IMR-90 (cell line): ENCODE results near the gene CREB5. TPM values are rescaled to one million over a fixed set of nuclear protein-coding genes. Genes with fewer than 3 reads are reported as not detected.

Experiments used
- ATAC-seq: fragments of 200-7000 bp; cut with Tn5 transposase; 2 replicates; pipeline ENCODE4 v1.9.1; 2020; ENCODE audit warnings: low read depth, mild to moderate bottlenecking, moderate library complexity
- BruUV-seq: library from RNA; stranded (reverse); fragments of 400-500 nt; replicated peaks from 2 replicates; lab custom pipeline; 2021; lab: Mats Ljungman, UMichigan
- CTCF ChIA-PET: fragments of 300-600 bp; formaldehyde crosslinking; extraction: SDS; loops from one replicate; lab custom pipeline; 2021; ENCODE audit warnings: antibody characterized with exemption; lab: Yijun Ruan, JAX
- POLR2A ChIA-PET: fragments of 300-600 bp; sonication (Branson Sonifier 250); formaldehyde crosslinking; loops from one replicate; lab custom pipeline; 2022; ENCODE audit warnings: antibody characterized with exemption; ENCODE audit not compliant: unreplicated experiment; lab: Charles Lee
- DNase-seq: peaks from one replicate; pipeline ENCODE4 v3.0.0; 2013
- H2AFZ ChIP-seq: replicated peaks from 2 replicates; pipeline ENCODE3; 2013; ENCODE audit warnings: low read length, mild to moderate bottlenecking; ENCODE audit not compliant: poor library complexity
- H2AK5ac ChIP-seq: 2 replicates; pipeline ENCODE4 v1.6.1; 2013; ENCODE audit warnings: low read depth, low read length, inconsistent platforms
- H2AK9ac ChIP-seq: replicated peaks from 2 replicates; pipeline ENCODE3; 2013; ENCODE audit warnings: mild to moderate bottlenecking, low read depth, low read length, moderate library complexity; ENCODE audit not compliant: poor library complexity
- H2BK120ac ChIP-seq: 2 replicates; pipeline ENCODE4 v1.6.1; 2013; ENCODE audit warnings: low read depth, low read length, inconsistent platforms
- H2BK15ac ChIP-seq: 3 replicates; pipeline ENCODE4 v1.6.1; 2013; ENCODE audit warnings: low read depth, low read length, inconsistent platforms
- H2BK20ac ChIP-seq: 2 replicates; pipeline ENCODE4 v1.6.1; 2013; ENCODE audit warnings: low read depth, mild to moderate bottlenecking, inconsistent platforms, low read length, moderate library complexity
- H2BK5ac ChIP-seq: 2 replicates; pipeline ENCODE4 v1.6.1; 2013; ENCODE audit warnings: mild to moderate bottlenecking, low read depth, low read length, inconsistent platforms; ENCODE audit not compliant: poor library complexity, severe bottlenecking
- H3K14ac ChIP-seq: replicated peaks from 2 replicates; pipeline ENCODE4 v1.6.1; 2013; ENCODE audit warnings: low read depth, low read length, inconsistent platforms
- H3K18ac ChIP-seq: 2 replicates; pipeline ENCODE4 v1.6.1; 2013; ENCODE audit warnings: low read depth, low read length, control low read depth
- H3K23ac ChIP-seq: 2 replicates; pipeline ENCODE4 v1.6.1; 2013; ENCODE audit warnings: low read depth, low read length, inconsistent platforms
- H3K27ac ChIP-seq: 2 replicates; pipeline ENCODE4 v1.5.1; 2013; ENCODE audit warnings: mild to moderate bottlenecking, control low read depth, low read length; ENCODE audit not compliant: insufficient read depth
- H3K27me3 ChIP-seq: 2 replicates; pipeline ENCODE4 v1.6.1; 2013; ENCODE audit warnings: low read length; ENCODE audit not compliant: control insufficient read depth, insufficient read depth
- H3K36me3 ChIP-seq: 2 replicates; pipeline ENCODE4 v1.6.1; 2013; ENCODE audit warnings: low read length, mixed read lengths; ENCODE audit not compliant: control insufficient read depth, insufficient read depth
- H3K4ac ChIP-seq: 2 replicates; pipeline ENCODE4 v1.6.1; 2013; ENCODE audit warnings: low read depth, low read length, inconsistent platforms
- H3K4me1 ChIP-seq: 2 replicates; pipeline ENCODE4 v1.6.1; 2013; ENCODE audit warnings: low read length, mixed read lengths; ENCODE audit not compliant: control insufficient read depth, insufficient read depth
- H3K4me2 ChIP-seq: 2 replicates; pipeline ENCODE4 v1.6.1; 2013; ENCODE audit warnings: low read depth, mild to moderate bottlenecking, control low read depth, low read length, moderate library complexity
- H3K4me3 ChIP-seq: 2 replicates; pipeline ENCODE4 v1.5.1; 2013; ENCODE audit warnings: low read depth, mild to moderate bottlenecking, control low read depth, low read length, moderate library complexity; ENCODE audit not compliant: insufficient read depth
- H3K56ac ChIP-seq: 2 replicates; pipeline ENCODE4 v1.6.1; 2013; ENCODE audit warnings: low read length, inconsistent platforms; ENCODE audit not compliant: insufficient read depth; ENCODE audit errors: extremely low read depth
- H3K79me1 ChIP-seq, 2 experiments: 2 replicates each; pipeline ENCODE4 v1.6.1; 2013; ENCODE audit warnings: low read length in 2 of 2, inconsistent platforms in 1 of 2, low read depth in 1 of 2
- H3K9ac ChIP-seq: 2 replicates; pipeline ENCODE4 v1.6.1; 2013; ENCODE audit warnings: low read depth, low read length, control low read depth
- H3K9me1 ChIP-seq: 2 replicates; pipeline ENCODE4 v1.6.1; 2013; ENCODE audit warnings: low read length, inconsistent platforms; ENCODE audit not compliant: insufficient read depth
- H3K9me3 ChIP-seq: 2 replicates; pipeline ENCODE4 v1.6.1; 2013; ENCODE audit warnings: low read length; ENCODE audit not compliant: control insufficient read depth, insufficient read depth
- H4K20me1 ChIP-seq: 2 replicates; pipeline ENCODE4 v1.6.1; 2013; ENCODE audit warnings: low read length, inconsistent platforms; ENCODE audit not compliant: insufficient read depth
- H4K5ac ChIP-seq: 2 replicates; pipeline ENCODE4 v1.6.1; 2013; ENCODE audit warnings: mild to moderate bottlenecking, low read depth, low read length, control low read depth
- H4K8ac ChIP-seq, 2 experiments: 2 replicates each; pipeline ENCODE4 v1.6.1; 2013; ENCODE audit warnings: low read depth in 2 of 2, low read length in 2 of 2, control low read depth in 1 of 2, inconsistent platforms in 1 of 2
- H4K91ac ChIP-seq: 2 replicates; pipeline ENCODE4 v1.6.1; 2013; ENCODE audit warnings: low read depth, low read length, inconsistent platforms; ENCODE audit not compliant: insufficient read depth
- RCOR1 ChIP-seq: IDR thresholded peaks from 2 replicates; pipeline ENCODE4 v1.6.1; 2012; ENCODE audit warnings: mild to moderate bottlenecking, low read length, improper control_type of control experiment; ENCODE audit not compliant: insufficient replicate concordance
- WGBS, 2 experiments: methylation state at CpG; one replicate each; pipeline versions ENCODE4 v1.1.5 to v1.1.7; 2013; ENCODE audit warnings: missing lambda C conversion rate in 2 of 2; ENCODE audit not compliant: insufficient read length in 1 of 2; ENCODE audit errors: extremely low coverage in 2 of 2; 5-methylcytosine and 5-hydroxymethylcytosine counted together
- dilution Hi-C: fragments of 300-500 bp; cut with HindIII; formaldehyde crosslinking; loops from one replicate; pipeline ENCODE4 v1.14.3; 2018; ENCODE audit warnings: low sequenced_read_pairs; ENCODE audit not compliant: unreplicated experiment
- in situ Hi-C: fragments of 300-500 bp; cut with MboI; formaldehyde crosslinking; loops from 3 replicates; pipeline ENCODE4 v1.14.3; 2019; ENCODE audit warnings: low sequenced_read_pairs, inconsistent platforms, mixed read lengths
- intact Hi-C: fragments of 100-400 bp; cut with micrococcal nuclease; formaldehyde crosslinking; loops from 2 replicates; pipeline ENCODE4 v1.10.0; 2022
- polyA plus RNA-seq, 3 experiments: library from polyadenylated mRNA; depleted of rRNA; stranded (reverse); fragments of >200 nt; gene quantifications; 2 replicates each; pipeline ENCODE4 v1.2.3, GENCODE V29; 2012; ENCODE audit warnings: low replicate concordance in 1 of 3
- total RNA-seq: library from RNA; depleted of rRNA; stranded (reverse); fragments of >200 nt; gene quantifications from 2 replicates; pipeline ENCODE4 v1.2.3, GENCODE V29; 2012
- TF ChIP-seq, protein P1 (sequence below): conservative IDR thresholded peaks from 2 replicates; pipeline ENCODE4 v1.5.1; 2012; ENCODE audit warnings: mild to moderate bottlenecking, low read depth, low read length, improper control_type of control experiment

Gene CREB5
- total and polyA plus RNA-seq, 2 of the 4 experiments (the other 2 are of a cell fraction), result 7.3 to 13.1 TPM

- TF ChIP-seq RCOR1, result no peak
- TF ChIP-seq, protein P1, sequence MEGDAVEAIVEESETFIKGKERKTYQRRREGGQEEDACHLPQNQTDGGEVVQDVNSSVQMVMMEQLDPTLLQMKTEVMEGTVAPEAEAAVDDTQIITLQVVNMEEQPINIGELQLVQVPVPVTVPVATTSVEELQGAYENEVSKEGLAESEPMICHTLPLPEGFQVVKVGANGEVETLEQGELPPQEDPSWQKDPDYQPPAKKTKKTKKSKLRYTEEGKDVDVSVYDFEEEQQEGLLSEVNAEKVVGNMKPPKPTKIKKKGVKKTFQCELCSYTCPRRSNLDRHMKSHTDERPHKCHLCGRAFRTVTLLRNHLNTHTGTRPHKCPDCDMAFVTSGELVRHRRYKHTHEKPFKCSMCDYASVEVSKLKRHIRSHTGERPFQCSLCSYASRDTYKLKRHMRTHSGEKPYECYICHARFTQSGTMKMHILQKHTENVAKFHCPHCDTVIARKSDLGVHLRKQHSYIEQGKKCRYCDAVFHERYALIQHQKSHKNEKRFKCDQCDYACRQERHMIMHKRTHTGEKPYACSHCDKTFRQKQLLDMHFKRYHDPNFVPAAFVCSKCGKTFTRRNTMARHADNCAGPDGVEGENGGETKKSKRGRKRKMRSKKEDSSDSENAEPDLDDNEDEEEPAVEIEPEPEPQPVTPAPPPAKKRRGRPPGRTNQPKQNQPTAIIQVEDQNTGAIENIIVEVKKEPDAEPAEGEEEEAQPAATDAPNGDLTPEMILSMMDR, result 0 out of 2 replicates have a peak, but pooled peaks have one; percentile 4
- Histone ChIP-seq H3K9ac (no peak overlapping the region), H3K27ac (no peak overlapping the region), H3K9me3 (no peaks in the 10 kb centered on the region), H3K36me3 (no peaks in the 10 kb centered on the region), H4K8ac (no peak overlapping the region), H3K4me3 (no peak overlapping the region), H4K5ac (no peak overlapping the region), H3K4me2 (no peak overlapping the region), H3K4me1 (no peaks in the 10 kb centered on the region), H3K79me1 (no peaks in the 10 kb centered on the region; a peak in 1 of 4 replicates), H3K56ac (no peak overlapping the region), H2BK120ac (no peak overlapping the region), H2BK20ac (no peak overlapping the region), H3K27me3 (no peaks in the 10 kb centered on the region), H2AK5ac (no peak overlapping the region), H2BK15ac (no peak overlapping the region), H3K23ac (no peak overlapping the region), H2AFZ (no peak overlapping the region), H4K91ac (no peak overlapping the region), H3K9me1 (no peaks in the 10 kb centered on the region), H3K4ac (no peak overlapping the region), H4K20me1 (no peaks in the 10 kb centered on the region), H2BK5ac (no peak overlapping the region), H2AK9ac (no peak overlapping the region), H3K14ac (no peak overlapping the region), H3K18ac (no peak overlapping the region)
- in situ Hi-C loops, result no loop called here
- no TSS peak for BruUV-seq
- DNase-seq (no peak), ATAC-seq (no peak)
- intact Hi-C loops, result no loop called here
- dilution Hi-C loops, result no loop called here
- POLR2A ChIA-PET, result no interaction called here
- CTCF ChIA-PET, result no interaction called here
- 93% methylated on average over 3 of the region's 4 CpGs; no CpG with 5 or more reads in 1 of the 2 experiments for WGBS, 2 experiments
These were observed 202.8 kb downstream of the CREB5 start for GRCh38 chr7:28615091-28615490.
